Sigmoid colon (tissue), 7 donors: ENCODE data around the gene OR7D4. TPM values are rescaled to one million over a fixed set of nuclear protein-coding genes. Genes with fewer than 3 reads are reported as not detected.
A peak's percentile ranks its signal among the peaks of the same experiment; 100 is the strongest.
"Not testable (repeated sequence)": the region's sequence is repeated elsewhere in the genome, so short reads cannot be mapped to it uniquely, and the experiment has no call there.

Experiments used
- DNase-seq: peaks from one replicate; pipeline ENCODE4 v3.0.0-alpha.2; 2019
- H3K27ac ChIP-seq, 4 donors: fragments of 200-600 bp; sonication (generic); one replicate each; pipeline ENCODE4 v1.5.1; 2016 to 2019; ENCODE audit warnings: mild to moderate bottlenecking in 1 of 4
- H3K27me3 ChIP-seq, 3 donors: fragments of 200-600 bp; sonication (generic); one replicate each; pipeline ENCODE4 v1.5.1; 2019; ENCODE audit warnings: mild to moderate bottlenecking in 1 of 3
- H3K36me3 ChIP-seq, 4 donors: fragments of 200-600 bp; sonication (generic); one replicate each; pipeline ENCODE4 v1.5.1; 2016 to 2019
- H3K4me1 ChIP-seq, 4 donors: fragments of 200-600 bp; sonication (generic); one replicate each; pipeline ENCODE4 v1.5.1; 2017 to 2019
- H3K4me3 ChIP-seq, 4 donors: fragments of 200-600 bp; sonication (generic); one replicate each; pipeline ENCODE4 v1.5.1; 2017 to 2019; ENCODE audit warnings: mild to moderate bottlenecking in 2 of 4, moderate library complexity in 1 of 4
- H3K9me3 ChIP-seq, 4 donors: fragments of 200-600 bp in 3 of 4; sonication (generic) in 3 of 4; one replicate each; pipeline versions ENCODE4 v1.5.1 to v1.6.1; 2013 to 2019
- CTCF ChIP-seq, 4 experiments: fragments of 450-650 bp in 3 of 4; fragments of 200-600 bp in 1 of 4; IDR thresholded peaks; one replicate each; pipeline ENCODE4 v1.5.1; 2016 to 2019; ENCODE audit warnings: antibody characterized with exemption in 4 of 4, mild to moderate bottlenecking in 3 of 4, moderate library complexity in 2 of 4
- EP300 ChIP-seq, 4 donors: sonication (generic); formaldehyde crosslinking; IDR thresholded peaks; one replicate each; pipeline ENCODE4 v1.6.1; 2017; ENCODE audit warnings: antibody characterized with exemption in 4 of 4
- POLR2A ChIP-seq, 2 donors: fragments of 450-650 bp; IDR thresholded peaks; one replicate each; pipeline ENCODE4 v1.6.1; 2016; ENCODE audit warnings: antibody characterized with exemption in 2 of 2, mild to moderate bottlenecking in 2 of 2, moderate library complexity in 2 of 2
- POLR2AphosphoS5 ChIP-seq, 4 donors: sonication (generic); formaldehyde crosslinking; IDR thresholded peaks; one replicate each; pipeline ENCODE4 v1.6.1; 2017; ENCODE audit warnings: antibody characterized with exemption in 4 of 4
- WGBS, 2 donors: extraction: QIAGEN DNeasy Blood & Tissue Kit; methylation state at CpG; one replicate each; pipeline ENCODE4 v1.1.7; 2013; 5-methylcytosine and 5-hydroxymethylcytosine counted together
- intact Hi-C: fragments of 100-400 bp; cut with DNase I; formaldehyde crosslinking; loops from one replicate; pipeline ENCODE4 v1.15.1; 2023
- polyA plus RNA-seq, 3 donors: library from polyadenylated mRNA; stranded (reverse); fragments of 200-250 nt; gene quantifications; one replicate each; pipeline ENCODE4 v1.2.3, GENCODE V29; 2013
- total RNA-seq, 4 donors: library from RNA; depleted of rRNA; stranded (reverse); fragments of >200 nt; gene quantifications; one replicate each; pipeline ENCODE4 v1.1.0, GENCODE V29; 2016
- donor health status: healthy with polysubstance abuse.
- donor health status: Bipolar disorder and iron deficiency.
- donor health status: healthy.

The OR7D4 gene
- total RNA-seq, result not detected
- not detected for polyA plus RNA-seq

- no peak for TF ChIP-seq CTCF (IDR thresholded peaks at IDR 0.05)
- no peak for TF ChIP-seq POLR2A (IDR thresholded peaks at IDR 0.05)
- TF ChIP-seq EP300 (IDR thresholded peaks at IDR 0.05), result no peak
- TF ChIP-seq POLR2AphosphoS5 (IDR thresholded peaks at IDR 0.05), result no peak
- H3K9me3 ChIP-seq, result peaks cover 0 to 2% (median 1%) of the 10 kb centered on the region in 4 donors
- H3K27me3 ChIP-seq, result no peaks in the 10 kb centered on the region
- WGBS, 2 donors, result 73 to 76% methylated on average over 3 of the region's 3 CpGs
- no peaks in the 10 kb centered on the region for H3K36me3 ChIP-seq
- intact Hi-C loops, result no loop called here
- no peak within 1 kb of the TSS for H3K4me3 ChIP-seq
- H3K4me1 ChIP-seq, result no peaks in the 10 kb centered on the region
- no peak for DNase-seq
- no peak within 1 kb of the TSS for H3K27ac ChIP-seq
These were observed at the start of gene OR7D4 for GRCh38 chr19:9219489-9219888. Gene OR7D4, minus strand, starts transcription at chr19:9219589. Its CDS starts 4,752 bp downstream, at chr19:9214837.

DNA sequence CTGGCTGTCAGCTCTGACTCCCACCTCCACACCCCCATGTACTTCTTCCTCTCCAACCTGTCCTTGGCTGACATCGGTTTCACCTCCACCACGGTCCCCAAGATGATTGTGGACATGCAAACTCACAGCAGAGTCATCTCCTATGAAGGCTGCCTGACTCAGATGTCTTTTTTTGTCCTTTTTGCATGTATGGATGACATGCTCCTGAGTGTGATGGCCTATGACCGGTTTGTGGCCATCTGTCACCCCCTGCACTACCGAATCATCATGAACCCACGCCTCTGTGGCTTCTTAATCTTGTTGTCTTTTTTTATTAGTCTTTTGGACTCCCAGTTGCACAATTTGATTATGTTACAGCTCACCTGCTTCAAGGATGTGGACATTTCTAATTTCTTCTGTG is 31.8 kb upstream of the OR7D4 start:
- Histone ChIP-seq H3K27me3 (no peaks in the 10 kb centered on the region), H3K36me3 (no peaks in the 10 kb centered on the region), H3K4me1 (no peaks in the 10 kb centered on the region), H3K9me3 (peaks cover 0 to 3% (median 0%) of the 10 kb centered on the region in 4 donors), H3K27ac (no peak overlapping the region), H3K4me3 (no peak overlapping the region)
- TF ChIP-seq EP300 (IDR thresholded peaks at IDR 0.05) (no peak), CTCF (IDR thresholded peaks at IDR 0.05) (no peak), POLR2AphosphoS5 (IDR thresholded peaks at IDR 0.05) (no peak), POLR2A (IDR thresholded peaks at IDR 0.05) (no peak)
- intact Hi-C loops, result no loop called here
- 82 to 84% methylated on average over 5 of the region's 5 CpGs for WGBS, 2 donors
- DNase-seq, result no peak

GRCh38 chr19:9250630-9251029 is 31.2 kb upstream of the OR7D4 start, which contains the start of gene OR7E24:
Gene OR7E24, plus strand, starts transcription at chr19:9250930. Its CDS starts 114 bp downstream, at chr19:9251044.
- H3K4me1 ChIP-seq, result no peaks in the 10 kb centered on the region
- no peaks in the 10 kb centered on the region for H3K9me3 ChIP-seq
- H3K27ac ChIP-seq, result no peak within 1 kb of the TSS
- H3K4me3 ChIP-seq, result no peak within 1 kb of the TSS
- TF ChIP-seq POLR2A (IDR thresholded peaks at IDR 0.05), result no peak
- no peak for TF ChIP-seq POLR2AphosphoS5 (IDR thresholded peaks at IDR 0.05)
- no peak for TF ChIP-seq EP300 (IDR thresholded peaks at IDR 0.05)
- no peak for TF ChIP-seq CTCF (IDR thresholded peaks at IDR 0.05)
- H3K36me3 ChIP-seq, result no peaks in the 10 kb centered on the region
- DNase-seq, result no peak
- H3K27me3 ChIP-seq, result no peaks in the 10 kb centered on the region
- WGBS, 2 donors, result 79 to 81% methylated on average over 1 of the region's 1 CpG
- intact Hi-C loops, result no loop called here

- WGBS, 2 donors, result 34 to 36% methylated on average over 13 of the region's 13 CpGs
- H3K27ac ChIP-seq, result no peak overlapping the region
- peak overlapping the region in 3 of 4 donors; percentile 28 to 42 (median 28) for H3K4me3 ChIP-seq
- H3K4me1 ChIP-seq, result peaks cover 0 to 6% (median 2%) of the 10 kb centered on the region in 4 donors
- peak; percentile 7 to 91 (median 78) for TF ChIP-seq CTCF (IDR thresholded peaks at IDR 0.05)
- no peak for TF ChIP-seq EP300 (IDR thresholded peaks at IDR 0.05)
- no peak for TF ChIP-seq POLR2A (IDR thresholded peaks at IDR 0.05)
- DNase-seq, result peak; percentile 81
- H3K27me3 ChIP-seq, result no peaks in the 10 kb centered on the region
- no peaks in the 10 kb centered on the region for H3K36me3 ChIP-seq
- no peaks in the 10 kb centered on the region for H3K9me3 ChIP-seq
- intact Hi-C loops, result loop anchor here (2.0 kb wide), 2 partner anchors 71 to 591 kb away; no protein-coding TSS in a partner anchor
These were observed 13.8 kb downstream of the OR7D4 start for GRCh38 chr19:9205501-9206113.

GRCh38 chr19:9198044-9198443 is 21.3 kb downstream of the OR7D4 start:
- H3K27ac ChIP-seq, H3K4me1 ChIP-seq, H3K36me3 ChIP-seq, DNase-seq, H3K27me3 ChIP-seq, intact Hi-C loops, H3K9me3 ChIP-seq, H3K4me3 ChIP-seq: not testable (repeated sequence)
- 74 to 80% methylated on average over 2 of the region's 2 CpGs for WGBS, 2 donors
